IMR-90 (cell line): ENCODE measurements around the gene NHSL1. TPM values are rescaled to one million over a fixed set of nuclear protein-coding genes. Genes with fewer than 3 reads are reported as not detected.

ENCODE experiments used
- ATAC-seq: fragments of 200-7000 bp; cut with Tn5 transposase; 2 replicates; pipeline ENCODE4 v1.9.1; 2020; ENCODE audit warnings: low read depth, mild to moderate bottlenecking, moderate library complexity
- BruUV-seq: library from RNA; stranded (reverse); fragments of 400-500 nt; replicated peaks from 2 replicates; lab custom pipeline; 2021; lab: Mats Ljungman, UMichigan
- CTCF ChIA-PET: fragments of 300-600 bp; formaldehyde crosslinking; extraction: SDS; loops from one replicate; lab custom pipeline; 2021; ENCODE audit warnings: antibody characterized with exemption; lab: Yijun Ruan, JAX
- POLR2A ChIA-PET: fragments of 300-600 bp; sonication (Branson Sonifier 250); formaldehyde crosslinking; loops from one replicate; lab custom pipeline; 2022; ENCODE audit warnings: antibody characterized with exemption; ENCODE audit not compliant: unreplicated experiment; lab: Charles Lee
- DNase-seq: peaks from one replicate; pipeline ENCODE4 v3.0.0; 2013
- H2AFZ ChIP-seq: replicated peaks from 2 replicates; pipeline ENCODE3; 2013; ENCODE audit warnings: low read length, mild to moderate bottlenecking; ENCODE audit not compliant: poor library complexity
- H2AK5ac ChIP-seq: 2 replicates; pipeline ENCODE4 v1.6.1; 2013; ENCODE audit warnings: low read depth, low read length, inconsistent platforms
- H2AK9ac ChIP-seq: replicated peaks from 2 replicates; pipeline ENCODE3; 2013; ENCODE audit warnings: mild to moderate bottlenecking, low read depth, low read length, moderate library complexity; ENCODE audit not compliant: poor library complexity
- H2BK120ac ChIP-seq: 2 replicates; pipeline ENCODE4 v1.6.1; 2013; ENCODE audit warnings: low read depth, low read length, inconsistent platforms
- H2BK15ac ChIP-seq: 3 replicates; pipeline ENCODE4 v1.6.1; 2013; ENCODE audit warnings: low read depth, low read length, inconsistent platforms
- H2BK20ac ChIP-seq: 2 replicates; pipeline ENCODE4 v1.6.1; 2013; ENCODE audit warnings: low read depth, mild to moderate bottlenecking, inconsistent platforms, low read length, moderate library complexity
- H2BK5ac ChIP-seq: 2 replicates; pipeline ENCODE4 v1.6.1; 2013; ENCODE audit warnings: mild to moderate bottlenecking, low read depth, low read length, inconsistent platforms; ENCODE audit not compliant: poor library complexity, severe bottlenecking
- H3K14ac ChIP-seq: replicated peaks from 2 replicates; pipeline ENCODE4 v1.6.1; 2013; ENCODE audit warnings: low read depth, low read length, inconsistent platforms
- H3K18ac ChIP-seq: 2 replicates; pipeline ENCODE4 v1.6.1; 2013; ENCODE audit warnings: low read depth, low read length, control low read depth
- H3K23ac ChIP-seq: 2 replicates; pipeline ENCODE4 v1.6.1; 2013; ENCODE audit warnings: low read depth, low read length, inconsistent platforms
- H3K27ac ChIP-seq: 2 replicates; pipeline ENCODE4 v1.5.1; 2013; ENCODE audit warnings: mild to moderate bottlenecking, control low read depth, low read length; ENCODE audit not compliant: insufficient read depth
- H3K27me3 ChIP-seq: 2 replicates; pipeline ENCODE4 v1.6.1; 2013; ENCODE audit warnings: low read length; ENCODE audit not compliant: control insufficient read depth, insufficient read depth
- H3K36me3 ChIP-seq: 2 replicates; pipeline ENCODE4 v1.6.1; 2013; ENCODE audit warnings: low read length, mixed read lengths; ENCODE audit not compliant: control insufficient read depth, insufficient read depth
- H3K4ac ChIP-seq: 2 replicates; pipeline ENCODE4 v1.6.1; 2013; ENCODE audit warnings: low read depth, low read length, inconsistent platforms
- H3K4me1 ChIP-seq: 2 replicates; pipeline ENCODE4 v1.6.1; 2013; ENCODE audit warnings: low read length, mixed read lengths; ENCODE audit not compliant: control insufficient read depth, insufficient read depth
- H3K4me2 ChIP-seq: 2 replicates; pipeline ENCODE4 v1.6.1; 2013; ENCODE audit warnings: low read depth, mild to moderate bottlenecking, control low read depth, low read length, moderate library complexity
- H3K4me3 ChIP-seq: 2 replicates; pipeline ENCODE4 v1.5.1; 2013; ENCODE audit warnings: low read depth, mild to moderate bottlenecking, control low read depth, low read length, moderate library complexity; ENCODE audit not compliant: insufficient read depth
- H3K56ac ChIP-seq: 2 replicates; pipeline ENCODE4 v1.6.1; 2013; ENCODE audit warnings: low read length, inconsistent platforms; ENCODE audit not compliant: insufficient read depth; ENCODE audit errors: extremely low read depth
- H3K79me1 ChIP-seq, 2 experiments: 2 replicates each; pipeline ENCODE4 v1.6.1; 2013; ENCODE audit warnings: low read length in 2 of 2, inconsistent platforms in 1 of 2, low read depth in 1 of 2
- H3K9ac ChIP-seq: 2 replicates; pipeline ENCODE4 v1.6.1; 2013; ENCODE audit warnings: low read depth, low read length, control low read depth
- H3K9me1 ChIP-seq: 2 replicates; pipeline ENCODE4 v1.6.1; 2013; ENCODE audit warnings: low read length, inconsistent platforms; ENCODE audit not compliant: insufficient read depth
- H3K9me3 ChIP-seq: 2 replicates; pipeline ENCODE4 v1.6.1; 2013; ENCODE audit warnings: low read length; ENCODE audit not compliant: control insufficient read depth, insufficient read depth
- H4K20me1 ChIP-seq: 2 replicates; pipeline ENCODE4 v1.6.1; 2013; ENCODE audit warnings: low read length, inconsistent platforms; ENCODE audit not compliant: insufficient read depth
- H4K5ac ChIP-seq: 2 replicates; pipeline ENCODE4 v1.6.1; 2013; ENCODE audit warnings: mild to moderate bottlenecking, low read depth, low read length, control low read depth
- H4K8ac ChIP-seq, 2 experiments: 2 replicates each; pipeline ENCODE4 v1.6.1; 2013; ENCODE audit warnings: low read depth in 2 of 2, low read length in 2 of 2, control low read depth in 1 of 2, inconsistent platforms in 1 of 2
- H4K91ac ChIP-seq: 2 replicates; pipeline ENCODE4 v1.6.1; 2013; ENCODE audit warnings: low read depth, low read length, inconsistent platforms; ENCODE audit not compliant: insufficient read depth
- BHLHE40 ChIP-seq: fragments of 150-350 bp; IDR thresholded peaks from 2 replicates; pipeline ENCODE4 v1.6.1; 2016; ENCODE audit warnings: mild to moderate bottlenecking, low read depth, low read length
- CHD1 ChIP-seq: IDR thresholded peaks from 2 replicates; pipeline ENCODE4 v1.6.1; 2012; ENCODE audit warnings: low read depth, low read length, improper control_type of control experiment
- MAFK ChIP-seq: IDR thresholded peaks from 2 replicates; pipeline ENCODE4 v1.6.1; 2012; ENCODE audit warnings: low read depth, low read length, improper control_type of control experiment
- MAZ ChIP-seq: IDR thresholded peaks from 2 replicates; pipeline ENCODE4 v1.6.1; 2012; ENCODE audit warnings: low read depth, mild to moderate bottlenecking, low read length, improper control_type of control experiment, moderate library complexity, borderline replicate concordance
- MXI1 ChIP-seq: IDR thresholded peaks from 2 replicates; pipeline ENCODE4 v1.6.1; 2012; ENCODE audit warnings: low read depth, mild to moderate bottlenecking, low read length, moderate library complexity, borderline replicate concordance
- RCOR1 ChIP-seq: IDR thresholded peaks from 2 replicates; pipeline ENCODE4 v1.6.1; 2012; ENCODE audit warnings: mild to moderate bottlenecking, low read length, improper control_type of control experiment; ENCODE audit not compliant: insufficient replicate concordance
- RFX5 ChIP-seq: IDR thresholded peaks from 2 replicates; pipeline ENCODE4 v1.8.0; 2012; ENCODE audit warnings: low read depth, mild to moderate bottlenecking, low read length, moderate library complexity
- WGBS, 2 experiments: methylation state at CpG; one replicate each; pipeline versions ENCODE4 v1.1.5 to v1.1.7; 2013; ENCODE audit warnings: missing lambda C conversion rate in 2 of 2; ENCODE audit not compliant: insufficient read length in 1 of 2; ENCODE audit errors: extremely low coverage in 2 of 2; 5-methylcytosine and 5-hydroxymethylcytosine counted together
- dilution Hi-C: fragments of 300-500 bp; cut with HindIII; formaldehyde crosslinking; loops from one replicate; pipeline ENCODE4 v1.14.3; 2018; ENCODE audit warnings: low sequenced_read_pairs; ENCODE audit not compliant: unreplicated experiment
- in situ Hi-C: fragments of 300-500 bp; cut with MboI; formaldehyde crosslinking; loops from 3 replicates; pipeline ENCODE4 v1.14.3; 2019; ENCODE audit warnings: low sequenced_read_pairs, inconsistent platforms, mixed read lengths
- intact Hi-C: fragments of 100-400 bp; cut with micrococcal nuclease; formaldehyde crosslinking; loops from 2 replicates; pipeline ENCODE4 v1.10.0; 2022
- polyA plus RNA-seq, 3 experiments: library from polyadenylated mRNA; depleted of rRNA; stranded (reverse); fragments of >200 nt; gene quantifications; 2 replicates each; pipeline ENCODE4 v1.2.3, GENCODE V29; 2012; ENCODE audit warnings: low replicate concordance in 1 of 3
- total RNA-seq: library from RNA; depleted of rRNA; stranded (reverse); fragments of >200 nt; gene quantifications from 2 replicates; pipeline ENCODE4 v1.2.3, GENCODE V29; 2012
- TF ChIP-seq, protein P1 (sequence below): fragments of 150-350 bp; IDR thresholded peaks from 2 replicates; pipeline ENCODE4 v1.6.1; 2017; ENCODE audit warnings: mild to moderate bottlenecking, antibody characterized with exemption, low read length, low read depth
- TF ChIP-seq, protein P2 (sequence below): conservative IDR thresholded peaks from 2 replicates; pipeline ENCODE4 v1.5.1; 2012; ENCODE audit warnings: mild to moderate bottlenecking, low read depth, low read length, improper control_type of control experiment
- TF ChIP-seq, protein P3 (sequence below): fragments of 150-350 bp; IDR thresholded peaks from 2 replicates; pipeline ENCODE4 v1.6.1; 2016; ENCODE audit warnings: low read depth, mild to moderate bottlenecking, low read length, moderate library complexity, borderline replicate concordance

Gene NHSL1
- total and polyA plus RNA-seq, 2 of the 4 experiments (the other 2 are of a cell fraction), result 5.6 to 7.2 TPM

DNA sequence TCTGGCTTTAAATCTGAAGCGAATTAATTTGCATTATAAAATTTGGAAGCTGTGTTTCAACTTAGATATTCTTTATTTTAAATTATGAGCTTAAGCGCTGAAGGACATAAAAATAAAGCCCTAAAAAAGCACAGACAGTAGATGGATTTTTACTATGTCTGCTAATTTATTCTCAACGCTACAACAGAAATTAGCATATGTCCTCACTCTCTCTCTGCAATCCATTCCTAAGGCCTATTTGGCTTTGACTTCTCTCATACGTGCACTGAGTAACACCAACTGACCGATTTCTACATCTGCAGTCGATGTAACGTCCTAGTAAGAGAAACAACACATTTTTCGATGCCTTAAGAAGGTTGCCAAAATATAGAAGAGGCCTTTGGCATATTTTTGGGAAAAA lies 71.6 kb downstream of the NHSL1 start:
- Histone ChIP-seq H3K4ac (no peak overlapping the region), H3K9me1 (no peaks in the 10 kb centered on the region), H3K27ac (no peak overlapping the region), H2AK5ac (no peak overlapping the region), H3K18ac (no peak overlapping the region), H2BK20ac (no peak overlapping the region), H3K27me3 (no peaks in the 10 kb centered on the region), H4K20me1 (no peaks in the 10 kb centered on the region), H4K8ac (no peak overlapping the region), H4K5ac (no peak overlapping the region), H3K4me1 (peaks cover 5% of the 10 kb centered on the region; the same call in 1 of the 2 replicates), H2BK120ac (no peak overlapping the region), H3K79me1 (no peaks in the 10 kb centered on the region), H3K23ac (no peak overlapping the region), H3K14ac (no peak overlapping the region), H2AK9ac (no peak overlapping the region), H2BK15ac (no peak overlapping the region), H3K36me3 (peaks cover 9% of the 10 kb centered on the region), H3K56ac (no peak overlapping the region), H3K9me3 (no peaks in the 10 kb centered on the region), H3K9ac (no peak overlapping the region), H3K4me2 (no peak overlapping the region), H2BK5ac (no peak overlapping the region), H4K91ac (no peak overlapping the region), H3K4me3 (no peak overlapping the region), H2AFZ (no peak overlapping the region)
- in situ Hi-C loops, result no loop called here
- DNase-seq (no peak), ATAC-seq (no peak)
- BruUV-seq, result no TSS peak
- TF ChIP-seq, protein P1, sequence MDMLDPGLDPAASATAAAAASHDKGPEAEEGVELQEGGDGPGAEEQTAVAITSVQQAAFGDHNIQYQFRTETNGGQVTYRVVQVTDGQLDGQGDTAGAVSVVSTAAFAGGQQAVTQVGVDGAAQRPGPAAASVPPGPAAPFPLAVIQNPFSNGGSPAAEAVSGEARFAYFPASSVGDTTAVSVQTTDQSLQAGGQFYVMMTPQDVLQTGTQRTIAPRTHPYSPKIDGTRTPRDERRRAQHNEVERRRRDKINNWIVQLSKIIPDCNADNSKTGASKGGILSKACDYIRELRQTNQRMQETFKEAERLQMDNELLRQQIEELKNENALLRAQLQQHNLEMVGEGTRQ, result no peak
- TF ChIP-seq MAFK (no peak), MXI1 (no peak), BHLHE40 (no peak), MAZ (no peak), RCOR1 (no peak), CHD1 (no peak), RFX5 (no peak)
- TF ChIP-seq, protein P2, sequence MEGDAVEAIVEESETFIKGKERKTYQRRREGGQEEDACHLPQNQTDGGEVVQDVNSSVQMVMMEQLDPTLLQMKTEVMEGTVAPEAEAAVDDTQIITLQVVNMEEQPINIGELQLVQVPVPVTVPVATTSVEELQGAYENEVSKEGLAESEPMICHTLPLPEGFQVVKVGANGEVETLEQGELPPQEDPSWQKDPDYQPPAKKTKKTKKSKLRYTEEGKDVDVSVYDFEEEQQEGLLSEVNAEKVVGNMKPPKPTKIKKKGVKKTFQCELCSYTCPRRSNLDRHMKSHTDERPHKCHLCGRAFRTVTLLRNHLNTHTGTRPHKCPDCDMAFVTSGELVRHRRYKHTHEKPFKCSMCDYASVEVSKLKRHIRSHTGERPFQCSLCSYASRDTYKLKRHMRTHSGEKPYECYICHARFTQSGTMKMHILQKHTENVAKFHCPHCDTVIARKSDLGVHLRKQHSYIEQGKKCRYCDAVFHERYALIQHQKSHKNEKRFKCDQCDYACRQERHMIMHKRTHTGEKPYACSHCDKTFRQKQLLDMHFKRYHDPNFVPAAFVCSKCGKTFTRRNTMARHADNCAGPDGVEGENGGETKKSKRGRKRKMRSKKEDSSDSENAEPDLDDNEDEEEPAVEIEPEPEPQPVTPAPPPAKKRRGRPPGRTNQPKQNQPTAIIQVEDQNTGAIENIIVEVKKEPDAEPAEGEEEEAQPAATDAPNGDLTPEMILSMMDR, result no peak
- TF ChIP-seq, protein P3, sequence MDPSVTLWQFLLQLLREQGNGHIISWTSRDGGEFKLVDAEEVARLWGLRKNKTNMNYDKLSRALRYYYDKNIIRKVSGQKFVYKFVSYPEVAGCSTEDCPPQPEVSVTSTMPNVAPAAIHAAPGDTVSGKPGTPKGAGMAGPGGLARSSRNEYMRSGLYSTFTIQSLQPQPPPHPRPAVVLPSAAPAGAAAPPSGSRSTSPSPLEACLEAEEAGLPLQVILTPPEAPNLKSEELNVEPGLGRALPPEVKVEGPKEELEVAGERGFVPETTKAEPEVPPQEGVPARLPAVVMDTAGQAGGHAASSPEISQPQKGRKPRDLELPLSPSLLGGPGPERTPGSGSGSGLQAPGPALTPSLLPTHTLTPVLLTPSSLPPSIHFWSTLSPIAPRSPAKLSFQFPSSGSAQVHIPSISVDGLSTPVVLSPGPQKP, result no peak
- ChIA-PET POLR2A (no interaction called here), CTCF (interaction anchor here (0.9 to 1.0 kb wide), 2 partner anchors 24 to 96 kb away, joined by 4 read pairs; partner anchors contain the start of gene HEBP2)
- intact Hi-C loops, result loop anchor here (2.0 to 10.0 kb wide), 2 partner anchors 267 to 339 kb away; no protein-coding TSS in a partner anchor
- dilution Hi-C loops, result no loop called here
- no CpG with 5 or more reads among the region's 8 CpGs for WGBS, 2 experiments
